AG04449 (cell line): ENCODE results near the gene PTK6.

Experiments used
- CTCF ChIA-PET: fragments of 350-600 bp; formaldehyde crosslinking; extraction: SDS; loops from one replicate; lab custom pipeline; 2021; ENCODE audit warnings: antibody characterized with exemption; lab: Yijun Ruan, JAX
- POLR2A ChIA-PET: fragments of 400-600, 350-600 bp; formaldehyde crosslinking; extraction: SDS; loops from one replicate; lab custom pipeline; 2020; ENCODE audit warnings: antibody characterized with exemption, inconsistent platforms; lab: Yijun Ruan, JAX
- DNase-seq: peaks from one replicate; pipeline ENCODE4 v3.0.0-alpha.2; 2010; ENCODE audit warnings: low read depth, low spot score
- H3K4me3 ChIP-seq: 2 replicates; pipeline ENCODE4 v1.5.1; 2011; ENCODE audit warnings: low read depth, mild to moderate bottlenecking, control low read depth, low read length
- CTCF ChIP-seq: IDR thresholded peaks from one replicate; pipeline ENCODE4 v1.5.1; 2011; ENCODE audit warnings: mild to moderate bottlenecking, moderate library complexity, low read length, control low read depth, inconsistent platforms; ENCODE audit not compliant: insufficient read depth; ENCODE audit errors: missing control alignments

Gene PTK6

GRCh38 chr20:63491635-63492230 lies 45.4 kb downstream of the PTK6 start:
- H3K4me3 ChIP-seq = no peak overlapping the region
- ChIA-PET CTCF (no interaction called here), POLR2A (no interaction called here)
- TF ChIP-seq CTCF = no peak
- DNase-seq = no peak

- DNase-seq = no peak
- ChIA-PET POLR2A (no interaction called here), CTCF (no interaction called here)
- no peak overlapping the region for H3K4me3 ChIP-seq
- TF ChIP-seq CTCF = no peak
Observed at GRCh38 chr20:63491078-63491477, 46.1 kb downstream of the PTK6 start.

GRCh38 chr20:63490416-63490815 lies 46.8 kb downstream of the PTK6 start:
- no peak for TF ChIP-seq CTCF
- CTCF ChIA-PET = no interaction called here
- DNase-seq = no peak
- POLR2A ChIA-PET = no interaction called here
- H3K4me3 ChIP-seq = no peak overlapping the region

GRCh38 chr20:63488315-63489251 lies 48.6 kb downstream of the PTK6 start:
- TF ChIP-seq CTCF = no peak
- CTCF ChIA-PET = no interaction called here
- H3K4me3 ChIP-seq = no peak overlapping the region
- no peak for DNase-seq
- POLR2A ChIA-PET = no interaction called here

GRCh38 chr20:63487781-63488241 lies 49.4 kb downstream of the PTK6 start:
- no peak for DNase-seq
- no peak overlapping the region for H3K4me3 ChIP-seq
- ChIA-PET POLR2A (no interaction called here), CTCF (interaction anchor here (1.0 kb wide), 1 partner anchor 8 kb away, joined by 3 read pairs; no protein-coding TSS in a partner anchor)
- no peak for TF ChIP-seq CTCF
